AG09309 (cell line): ENCODE data around the gene CTNNBL1.

Experiments
- DNase-seq: peaks from one replicate; pipeline ENCODE4 v3.0.0-alpha.2; 2010; ENCODE audit warnings: low read depth
- H3K4me3 ChIP-seq: 2 replicates; pipeline ENCODE4 v1.5.1; 2011; ENCODE audit warnings: mild to moderate bottlenecking, low read depth, low read length, moderate library complexity; ENCODE audit not compliant: control insufficient read depth
- CTCF ChIP-seq: IDR thresholded peaks from 2 replicates; pipeline ENCODE4 v1.5.1; 2011; ENCODE audit warnings: mild to moderate bottlenecking, low read depth, low read length, inconsistent platforms; ENCODE audit not compliant: insufficient read depth, control insufficient read depth; ENCODE audit errors: missing control alignments

CTNNBL1 gene

GRCh38 chr20:37877832-37878772 lies 184.3 kb downstream of the CTNNBL1 start:
- DNase-seq: no peak
- H3K4me3 ChIP-seq: no peak overlapping the region
- no peak for TF ChIP-seq CTCF

GRCh38 chr20:37878835-37879599 lies 185.2 kb downstream of the CTNNBL1 start:
- DNase-seq: no peak
- H3K4me3 ChIP-seq: no peak overlapping the region
- no peak for TF ChIP-seq CTCF

GRCh38 chr20:37879843-37880242 lies 186.0 kb downstream of the CTNNBL1 start:
- no peak for DNase-seq
- TF ChIP-seq CTCF: no peak
- H3K4me3 ChIP-seq: no peak overlapping the region

- no peak for DNase-seq
- H3K4me3 ChIP-seq: no peak overlapping the region
- TF ChIP-seq CTCF: no peak
Measured at GRCh38 chr20:37880726-37881591, 187.1 kb downstream of the CTNNBL1 start.

GRCh38 chr20:37881601-37882343 lies 187.9 kb downstream of the CTNNBL1 start:
- no peak for DNase-seq
- TF ChIP-seq CTCF: no peak
- H3K4me3 ChIP-seq: no peak overlapping the region
